K562 (cell line): ENCODE data around the gene NFE2. TPM values are rescaled to one million over a fixed set of nuclear protein-coding genes. Genes with fewer than 3 reads are reported as not detected.
A peak's percentile ranks its signal among the peaks of the same experiment; 100 is the strongest.

Experiments used
- ARID3B ChIP-seq: fragments of 250-450 bp; sonication (Bioruptor Pico); IDR thresholded peaks from 2 replicates; pipeline ENCODE4 v1.4.0; 2020; ENCODE audit warnings: borderline replicate concordance
- FUS ChIP-seq: fragments of 200-400 bp; formaldehyde crosslinking; optimal IDR thresholded peaks from 2 replicates; pipeline ENCODE3; 2017; ENCODE audit warnings: low read depth, low read length
- GABPA ChIP-seq: fragments of 200-800 bp; sonication (Bioruptor generic); conservative IDR thresholded peaks from 2 replicates; pipeline ENCODE4 v1.6.1; 2016; ENCODE audit warnings: low read depth, missing genetic modification characterization, missing compliant biosample characterization
- IRF1 ChIP-seq: sonication (generic); formaldehyde crosslinking; IDR thresholded peaks from 2 replicates; pipeline ENCODE4 v1.8.0; 2022; ENCODE audit warnings: missing genetic modification reagents, mild to moderate bottlenecking, borderline replicate concordance
- MIER1 ChIP-seq: fragments of 450-650 bp; IDR thresholded peaks from 2 replicates; pipeline ENCODE4 v1.6.1; 2016; ENCODE audit warnings: antibody characterized with exemption, mild to moderate bottlenecking, low read depth
- NFRKB ChIP-seq: fragments of 450-650 bp; IDR thresholded peaks from 2 replicates; pipeline ENCODE4 v1.6.1; 2016; ENCODE audit warnings: low read depth
- NFXL1 ChIP-seq: fragments of 450-650 bp; formaldehyde crosslinking; IDR thresholded peaks from 2 replicates; pipeline ENCODE4 v1.4.0; 2021; ENCODE audit warnings: mild to moderate bottlenecking
- PHB2 ChIP-seq: fragments of 450-650 bp; IDR thresholded peaks from 2 replicates; pipeline ENCODE4 v1.6.1; 2017; ENCODE audit warnings: low read depth
- POLR2B ChIP-seq: fragments of 450-650 bp; IDR thresholded peaks from 2 replicates; pipeline ENCODE4 v1.6.1; 2018; ENCODE audit warnings: low read depth; ENCODE audit not compliant: partially characterized antibody
- PURB ChIP-seq: sonication (generic); formaldehyde crosslinking; IDR thresholded peaks from 2 replicates; pipeline ENCODE4 v1.9.0; 2021; ENCODE audit warnings: low read depth, mild to moderate bottlenecking, missing genetic modification reagents
- RNF219 ChIP-seq: fragments of 250-450 bp; sonication (Bioruptor Pico); IDR thresholded peaks from 2 replicates; pipeline ENCODE4 v1.5.0; 2022; ENCODE audit warnings: mild to moderate bottlenecking
- ZBTB12 ChIP-seq: fragments of 250-450 bp; sonication (Bioruptor Pico); IDR thresholded peaks from 2 replicates; pipeline ENCODE4 v1.4.0; 2020
- ZNF263 ChIP-seq: sonication (generic); formaldehyde crosslinking; IDR thresholded peaks from 2 replicates; pipeline ENCODE4 v1.8.0; 2022; ENCODE audit warnings: mild to moderate bottlenecking, missing genetic modification reagents, borderline replicate concordance
- polyA plus RNA-seq, 8 experiments: library from polyadenylated mRNA; depleted of rRNA in 4 of 8; stranded (reverse) in 5 of 8; unstranded in 3 of 8; fragments of >200 nt; fragmentation: Nextera tagmentation in 2 of 8; fragmentation: Illumina TruSeq in 1 of 8; extraction: Ambion mirVana in 2 of 8; extraction: Trizol in 1 of 8; gene quantifications; 2 replicates each; pipeline versions ENCODE4 v1.2.1 to v1.2.3, GENCODE V29; 2011 to 2014; ENCODE audit warnings: inconsistent platforms in 1 of 8, missing spikeins in 1 of 8
- total RNA-seq, 7 experiments: library from RNA; depleted of rRNA in 6 of 7; stranded (reverse); fragments of >200 nt in 6 of 7; fragmentation: Illumina TruSeq in 2 of 7; extraction: Trizol in 2 of 7; gene quantifications; 2 replicates each; pipeline versions ENCODE4 v1.2.1 to v1.2.3, GENCODE V29; 2011 to 2021; ENCODE audit warnings: low replicate concordance in 1 of 7

Gene NFE2
- total and polyA plus RNA-seq, 9 of the 15 experiments (the other 6 are each of a cell fraction or from before 2014, with no cell fraction given), result 12.3 to 282 (median 208) TPM

GRCh38 chr12:54324617-54325441 is 24.0 kb upstream of the NFE2 start, which contains the start of gene COPZ1 (continued):
- TF ChIP-seq RNF219 (CRISPR knock-in tag) (no peak), PHB2 (no peak), GABPA (peak; percentile 72), IRF1 (CRISPR knock-in tag) (no peak), ZNF263 (no peak; the same call in 1 of the 2 replicates), NFXL1 (no peak), NFRKB (peak; percentile 100), MIER1 (no peak), POLR2B (peak; percentile 93), PURB (no peak), FUS (no peak), ARID3B (CRISPR knock-in tag) (no peak), ZBTB12 (CRISPR knock-in tag) (peak; percentile 66)
